HG03108 (cell line): ENCODE data around the gene CCDC185.
"Not testable (repeated sequence)": the region's sequence is repeated elsewhere in the genome, so short reads cannot be mapped to it uniquely, and the experiment has no call there.

Experiments
- ATAC-seq: cut with Tn5 transposase; IDR thresholded peaks from one replicate; pipeline ENCODE4 v1.9.1; 2021; ENCODE audit warnings: moderate library complexity; ENCODE audit not compliant: unreplicated experiment

Gene CCDC185

GRCh38 chr1:223394242-223394641, 1.0 kb downstream of the CCDC185 start:
- ATAC-seq = no peak

- ATAC-seq = no peak
Measured at GRCh38 chr1:223394706-223395105, 1.5 kb downstream of the CCDC185 start.

GRCh38 chr1:223399393-223399792, 6.2 kb downstream of the CCDC185 start:
- ATAC-seq = not testable (repeated sequence)

GRCh38 chr1:223401873-223402789, 8.9 kb downstream of the CCDC185 start:
- ATAC-seq = no peak

- ATAC-seq = no peak
Measured at GRCh38 chr1:223402790-223403142, 9.6 kb downstream of the CCDC185 start.

- ATAC-seq = no peak
Measured at GRCh38 chr1:223403184-223403815, 10.1 kb downstream of the CCDC185 start.

- no peak for ATAC-seq
Measured at GRCh38 chr1:223405507-223405906, 12.3 kb downstream of the CCDC185 start.

- ATAC-seq = no peak
Measured at GRCh38 chr1:223410036-223410435, 16.8 kb downstream of the CCDC185 start.

- no peak for ATAC-seq
Measured at GRCh38 chr1:223411309-223411708, 18.1 kb downstream of the CCDC185 start.

- ATAC-seq = no peak
Measured at GRCh38 chr1:223411710-223412109, 18.5 kb downstream of the CCDC185 start.

- no peak for ATAC-seq
Measured at GRCh38 chr1:223413216-223413615, 20.0 kb downstream of the CCDC185 start.

GRCh38 chr1:223417444-223417843, 24.2 kb downstream of the CCDC185 start:
- ATAC-seq = no peak

GRCh38 chr1:223417903-223418663, 24.9 kb downstream of the CCDC185 start:
- ATAC-seq = no peak

- no peak for ATAC-seq
Measured at GRCh38 chr1:223419115-223419514, 25.9 kb downstream of the CCDC185 start.

- no peak for ATAC-seq
Measured at GRCh38 chr1:223419561-223419960, 26.3 kb downstream of the CCDC185 start.

- ATAC-seq = no peak
Measured at GRCh38 chr1:223421025-223421424, 27.8 kb downstream of the CCDC185 start.

GRCh38 chr1:223421676-223422075, 28.5 kb downstream of the CCDC185 start:
- no peak for ATAC-seq

- ATAC-seq = no peak
Measured at GRCh38 chr1:223422911-223423310, 29.7 kb downstream of the CCDC185 start.

- no peak for ATAC-seq
Measured at GRCh38 chr1:223423641-223424233, 30.5 kb downstream of the CCDC185 start.

GRCh38 chr1:223425550-223425949, 32.3 kb downstream of the CCDC185 start:
- no peak for ATAC-seq

- ATAC-seq = no peak
Measured at GRCh38 chr1:223426936-223427335, 33.7 kb downstream of the CCDC185 start.
